Right lobe of liver (tissue), 6 donors: ENCODE measurements around the gene NEK1. TPM values are rescaled to one million over a fixed set of nuclear protein-coding genes. Genes with fewer than 3 reads are reported as not detected.

Experiments used
- ATAC-seq, 4 donors: fragments of 200-7000 bp; cut with Tn5 transposase; one replicate each; pipeline ENCODE4 v1.9.1; 2020; ENCODE audit warnings: mild to moderate bottlenecking in 4 of 4, moderate library complexity in 4 of 4
- DNase-seq, 3 donors: peaks; one replicate each; pipeline ENCODE4 v3.0.0-alpha.2; 2020
- H3K27ac ChIP-seq, 3 donors: fragments of 200-600 bp; one replicate each; pipeline ENCODE4 v1.8.0; 2022
- H3K27me3 ChIP-seq, 2 donors: fragments of 200-600 bp; one replicate each; pipeline ENCODE4 v1.8.0; 2022
- H3K36me3 ChIP-seq, 4 donors: fragments of 200-600 bp; sonication (generic) in 1 of 4; one replicate each; pipeline versions ENCODE4 v1.5.1 to v1.8.0; 2017 to 2022; ENCODE audit warnings: control low read depth in 1 of 4
- H3K4me1 ChIP-seq, 4 donors: fragments of 200-600 bp; sonication (generic) in 1 of 4; one replicate each; pipeline versions ENCODE4 v1.5.1 to v1.8.0; 2017 to 2022; ENCODE audit warnings: control low read depth in 1 of 4
- H3K4me3 ChIP-seq, 3 donors: fragments of 200-600 bp; one replicate each; pipeline ENCODE4 v1.8.0; 2022
- H3K9me3 ChIP-seq, 4 donors: fragments of 200-600 bp; sonication (generic) in 1 of 4; one replicate each; pipeline versions ENCODE4 v1.5.1 to v1.8.0; 2017 to 2022; ENCODE audit warnings: control low read depth in 1 of 4
- POLR2A ChIP-seq: fragments of 450-650 bp; IDR thresholded peaks from one replicate; pipeline ENCODE4 v1.6.1; 2017; ENCODE audit warnings: antibody characterized with exemption, mild to moderate bottlenecking
- WGBS: methylation state at CpG from one replicate; pipeline ENCODE4 v1.1.6; 2018; ENCODE audit warnings: low coverage, low lambda C conversion rate; ENCODE audit not compliant: insufficient coverage; ENCODE audit errors: missing lambda C conversion rate; 5-methylcytosine and 5-hydroxymethylcytosine counted together
- intact Hi-C, 2 donors: fragments of 100-400 bp; cut with DNase I; formaldehyde crosslinking; loops; one replicate each; pipeline versions ENCODE4 v1.11.2 to v1.14.1; 2022
- total RNA-seq, 6 experiments: library from RNA; depleted of rRNA in 2 of 6; stranded (reverse); fragments of >200 nt in 2 of 6; fragmentation: NEBNext Ultra II Directional in 3 of 6; extraction: Animal tissue kit (Norgen Biotek cat#: 25700) in 3 of 6; gene quantifications; one replicate each; pipeline versions ENCODE4 v1.1.0 to v1.2.4, GENCODE V29; 2016 to 2023
- TF ChIP-seq, protein P1 (sequence below), 4 donors: fragments of 200-600 bp in 3 of 4; fragments of 450-650 bp in 1 of 4; IDR thresholded peaks; one replicate each; pipeline versions ENCODE4 v1.5.1 to v1.8.0; 2016 to 2022; ENCODE audit warnings: antibody characterized with exemption in 4 of 4, mild to moderate bottlenecking in 2 of 4
- donor health status: DM: no; HTN: yes; CAD: no.
- donor health status: DM: no; HTN: no; CAD: no.
- donor health status: DM: no; HTN: no; CAD: no.
- donor health status: DM: no; HTN: yes; CAD: no.
- donor health status: DM: no; HTN: yes; CAD: no.

NEK1 gene
- total RNA-seq, 6 experiments from 2014 or later, result 4.1 to 5.2 (median 4.5) TPM

- TF ChIP-seq POLR2A, result no peak
- TF ChIP-seq, protein P1, sequence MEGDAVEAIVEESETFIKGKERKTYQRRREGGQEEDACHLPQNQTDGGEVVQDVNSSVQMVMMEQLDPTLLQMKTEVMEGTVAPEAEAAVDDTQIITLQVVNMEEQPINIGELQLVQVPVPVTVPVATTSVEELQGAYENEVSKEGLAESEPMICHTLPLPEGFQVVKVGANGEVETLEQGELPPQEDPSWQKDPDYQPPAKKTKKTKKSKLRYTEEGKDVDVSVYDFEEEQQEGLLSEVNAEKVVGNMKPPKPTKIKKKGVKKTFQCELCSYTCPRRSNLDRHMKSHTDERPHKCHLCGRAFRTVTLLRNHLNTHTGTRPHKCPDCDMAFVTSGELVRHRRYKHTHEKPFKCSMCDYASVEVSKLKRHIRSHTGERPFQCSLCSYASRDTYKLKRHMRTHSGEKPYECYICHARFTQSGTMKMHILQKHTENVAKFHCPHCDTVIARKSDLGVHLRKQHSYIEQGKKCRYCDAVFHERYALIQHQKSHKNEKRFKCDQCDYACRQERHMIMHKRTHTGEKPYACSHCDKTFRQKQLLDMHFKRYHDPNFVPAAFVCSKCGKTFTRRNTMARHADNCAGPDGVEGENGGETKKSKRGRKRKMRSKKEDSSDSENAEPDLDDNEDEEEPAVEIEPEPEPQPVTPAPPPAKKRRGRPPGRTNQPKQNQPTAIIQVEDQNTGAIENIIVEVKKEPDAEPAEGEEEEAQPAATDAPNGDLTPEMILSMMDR (IDR thresholded peaks at IDR 0.05), result no peak
- peak overlapping the region; percentile 48 to 84 (median 55) for H3K27ac ChIP-seq
- WGBS, result 54% methylated on average over 6 of the region's 6 CpGs
These were observed 46.8 kb upstream of the NEK1 start for GRCh38 chr4:169658975-169659715.

DNA sequence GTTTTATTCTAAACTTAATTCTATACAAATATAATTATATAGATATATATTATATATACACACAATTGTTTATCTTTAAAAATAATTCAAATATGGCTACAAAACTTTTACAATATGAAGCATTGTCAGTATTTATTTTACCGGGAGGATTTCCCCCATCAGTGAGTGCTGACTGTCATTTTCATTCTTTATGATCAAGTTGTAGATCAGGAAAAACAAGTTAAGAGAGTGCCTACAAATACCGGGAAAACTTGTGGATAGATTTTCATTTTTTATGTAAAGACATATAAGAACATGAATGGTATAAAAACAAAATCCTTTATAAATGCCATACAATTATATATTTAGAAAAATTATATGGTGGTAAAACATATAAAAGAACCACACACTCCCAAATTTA, 45.8 kb upstream of the NEK1 start:
- 80% methylated on average over 2 of the region's 2 CpGs for WGBS

More at GRCh38 chr4:169658975-169659715, 46.8 kb upstream of the NEK1 start:
- Histone ChIP-seq H3K27me3 (no peaks in the 10 kb centered on the region), H3K9me3 (no peaks in the 10 kb centered on the region), H3K4me3 (no peak overlapping the region), H3K4me1 (peaks cover 0 to 24% (median 3%) of the 10 kb centered on the region in 4 donors), H3K36me3 (no peaks in the 10 kb centered on the region)
- DNase-seq (no peak), ATAC-seq (no peak)
- intact Hi-C loops, result no loop called here

GRCh38 chr4:169657470-169658107, 45.2 kb upstream of the NEK1 start:
- no peak for TF ChIP-seq POLR2A
- TF ChIP-seq, protein P1 (IDR thresholded peaks at IDR 0.05), result no peak
- Histone ChIP-seq H3K36me3 (no peaks in the 10 kb centered on the region), H3K4me3 (no peak overlapping the region), H3K4me1 (peaks cover 0 to 25% (median 2%) of the 10 kb centered on the region in 4 donors), H3K9me3 (no peaks in the 10 kb centered on the region), H3K27me3 (no peaks in the 10 kb centered on the region), H3K27ac (no peak overlapping the region)
- 48% methylated on average over 3 of the region's 3 CpGs for WGBS
- DNase-seq (no peak), ATAC-seq (peak in 2 of 4 donors; percentile 12 to 24)
- intact Hi-C loops, result no loop called here

More for the DNA sequence above, 45.8 kb upstream of the NEK1 start:
- Histone ChIP-seq H3K27me3 (no peaks in the 10 kb centered on the region), H3K36me3 (no peaks in the 10 kb centered on the region), H3K27ac (peak overlapping the region in 1 of 3 donors; percentile 84), H3K9me3 (no peaks in the 10 kb centered on the region), H3K4me1 (peaks cover 0 to 24% (median 2%) of the 10 kb centered on the region in 4 donors), H3K4me3 (no peak overlapping the region)
- ATAC-seq (no peak), DNase-seq (no peak)
- intact Hi-C loops, result no loop called here
- TF ChIP-seq, protein P1 (IDR thresholded peaks at IDR 0.05), result no peak
- TF ChIP-seq POLR2A, result no peak

GRCh38 chr4:169655401-169655800, 43.0 kb upstream of the NEK1 start:
- TF ChIP-seq POLR2A, result no peak
- TF ChIP-seq, protein P1 (IDR thresholded peaks at IDR 0.05), result no peak
- ATAC-seq, result no peak
- no peak overlapping the region for H3K4me3 ChIP-seq
- H3K36me3 ChIP-seq, result no peaks in the 10 kb centered on the region
- intact Hi-C loops, result no loop called here
- no peaks in the 10 kb centered on the region for H3K27me3 ChIP-seq
- no peak for DNase-seq
- no peak overlapping the region for H3K27ac ChIP-seq
- no peaks in the 10 kb centered on the region for H3K9me3 ChIP-seq
- 84% methylated on average over 6 of the region's 6 CpGs for WGBS
- peaks cover 0 to 44% (median 9%) of the 10 kb centered on the region in 4 donors for H3K4me1 ChIP-seq
